NCI-H1105 treated with DMSO at 0.1 percent for 48 hours (cell line): ENCODE data around the gene SMARCAL1.

Experiments used
- DNase-seq: peaks from one replicate; lab custom pipeline; 2025; lab: John Stamatoyannopoulos, UW

The SMARCAL1 gene

GRCh38 chr2:216392945-216393840 is 19.1 kb upstream of the SMARCAL1 start:
- DNase-seq = no peak

- no peak for DNase-seq
Observed at GRCh38 chr2:216394881-216395280, 17.4 kb upstream of the SMARCAL1 start.

- no peak for DNase-seq
Observed at GRCh38 chr2:216399621-216400020, 12.7 kb upstream of the SMARCAL1 start.

- DNase-seq = no peak
Observed at GRCh38 chr2:216402751-216403150, 9.5 kb upstream of the SMARCAL1 start.

- DNase-seq = peak; percentile 13
Observed at GRCh38 chr2:216404010-216404618, 8.2 kb upstream of the SMARCAL1 start.

GRCh38 chr2:216405588-216405987 is 6.7 kb upstream of the SMARCAL1 start:
- DNase-seq = no peak

GRCh38 chr2:216406826-216407225 is 5.5 kb upstream of the SMARCAL1 start:
- peak; percentile 41 for DNase-seq

- no peak for DNase-seq
Observed at GRCh38 chr2:216408426-216409290, 3.6 kb upstream of the SMARCAL1 start.

- no peak for DNase-seq
Observed at GRCh38 chr2:216410550-216410949, 1.7 kb upstream of the SMARCAL1 start.

- DNase-seq = no peak
Observed at GRCh38 chr2:216413882-216414281, 1.6 kb downstream of the SMARCAL1 start.

GRCh38 chr2:216414772-216415319 is 2.6 kb downstream of the SMARCAL1 start:
- no peak for DNase-seq

GRCh38 chr2:216415541-216415940 is 3.3 kb downstream of the SMARCAL1 start:
- no peak for DNase-seq

GRCh38 chr2:216416571-216417307 is 4.5 kb downstream of the SMARCAL1 start:
- DNase-seq = no peak

GRCh38 chr2:216418981-216419380 is 6.7 kb downstream of the SMARCAL1 start:
- DNase-seq = no peak

- no peak for DNase-seq
Observed at GRCh38 chr2:216420367-216421101, 8.2 kb downstream of the SMARCAL1 start.

GRCh38 chr2:216423071-216423470 is 10.8 kb downstream of the SMARCAL1 start:
- DNase-seq = no peak

- no peak for DNase-seq
Observed at GRCh38 chr2:216424274-216424673, 12.0 kb downstream of the SMARCAL1 start.

GRCh38 chr2:216425008-216425787 is 12.9 kb downstream of the SMARCAL1 start:
- no peak for DNase-seq

GRCh38 chr2:216426166-216426777 is 14.0 kb downstream of the SMARCAL1 start:
- no peak for DNase-seq
